Esophagus muscularis mucosa (tissue), 4 donors: ENCODE data around the gene PDE4D. TPM values are rescaled to one million over a fixed set of nuclear protein-coding genes. Genes with fewer than 3 reads are reported as not detected.

Experiments
- DNase-seq: peaks from one replicate; pipeline ENCODE4 v3.0.0-alpha.2; 2017; ENCODE audit errors: extremely low spot score
- H3K27ac ChIP-seq, 4 donors: fragments of 200-600 bp; sonication (generic); replicated peaks in 1 of 4; 1 replicate in 3 of 4; 2 replicates in 1 of 4; pipeline ENCODE4 v1.5.1; 2016 to 2019; ENCODE audit warnings: mild to moderate bottlenecking in 1 of 4
- H3K27me3 ChIP-seq, 4 donors: fragments of 200-600 bp; sonication (generic); one replicate each; pipeline versions ENCODE4 v1.5.1 to v1.6.0; 2016 to 2019
- H3K36me3 ChIP-seq, 4 donors: fragments of 200-600 bp; sonication (generic); one replicate each; pipeline ENCODE4 v1.5.1; 2016 to 2019
- H3K4me1 ChIP-seq, 4 donors: fragments of 200-600 bp; sonication (generic); one replicate each; pipeline ENCODE4 v1.5.1; 2016 to 2019
- H3K4me3 ChIP-seq, 4 donors: fragments of 200-600 bp; sonication (generic); 1 replicate in 2 of 4; 2 replicates in 2 of 4; pipeline ENCODE4 v1.5.1; 2016 to 2019; ENCODE audit warnings: mild to moderate bottlenecking in 4 of 4, moderate library complexity in 1 of 4
- H3K9me3 ChIP-seq, 4 donors: fragments of 200-600 bp; sonication (generic); 1 replicate in 3 of 4; 2 replicates in 1 of 4; pipeline ENCODE4 v1.5.1; 2016 to 2019
- CTCF ChIP-seq, 3 experiments: fragments of 200-600 bp in 2 of 3; fragments of 450-650 bp in 1 of 3; sonication (generic) in 2 of 3; IDR thresholded peaks; one replicate each; pipeline ENCODE4 v1.5.1; 2017 to 2019; ENCODE audit warnings: antibody characterized with exemption in 3 of 3, mild to moderate bottlenecking in 2 of 3, moderate library complexity in 1 of 3
- EP300 ChIP-seq: sonication (generic); formaldehyde crosslinking; IDR thresholded peaks from one replicate; pipeline ENCODE4 v1.6.1; 2017; ENCODE audit warnings: antibody characterized with exemption
- POLR2A ChIP-seq: fragments of 450-650 bp; IDR thresholded peaks from one replicate; pipeline ENCODE4 v1.6.1; 2017; ENCODE audit warnings: antibody characterized with exemption, moderate library complexity, mild to moderate bottlenecking, low read depth
- POLR2AphosphoS5 ChIP-seq, 2 donors: sonication (generic); formaldehyde crosslinking; IDR thresholded peaks; one replicate each; pipeline ENCODE4 v1.6.1; 2017; ENCODE audit warnings: antibody characterized with exemption in 2 of 2
- WGBS: methylation state at CpG from one replicate; pipeline ENCODE4 v1.1.5; 2018; 5-methylcytosine and 5-hydroxymethylcytosine counted together
- intact Hi-C: fragments of 100-400 bp; cut with DNase I; formaldehyde crosslinking; loops from one replicate; pipeline ENCODE4 v1.15.1; 2023
- total RNA-seq, 4 donors: library from RNA; depleted of rRNA; stranded (reverse); fragments of >200 nt; gene quantifications; one replicate each; pipeline versions ENCODE4 v1.1.0 to v1.2.1, GENCODE V29; 2016

PDE4D gene
- total RNA-seq, 4 donors from 2014 or later, result 39.2 to 87.0 (median 50.2) TPM

DNA sequence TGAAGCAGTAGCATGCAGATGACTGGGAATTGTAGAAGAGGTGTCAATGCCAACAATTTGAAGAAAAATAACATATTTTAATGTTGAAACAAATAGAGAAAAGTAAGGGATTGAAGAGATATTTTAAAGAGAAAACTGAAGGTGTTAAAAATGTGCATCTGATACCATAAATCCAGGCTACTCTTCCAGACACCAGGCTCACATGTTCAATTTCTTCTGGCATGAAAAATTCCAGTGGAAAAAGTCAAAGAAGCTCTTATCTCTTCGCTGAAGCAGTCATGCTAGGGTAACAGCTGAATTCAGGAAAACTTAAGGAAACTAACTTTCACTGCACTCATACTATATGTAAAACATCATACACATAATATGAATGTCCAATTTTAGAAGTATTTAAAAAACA, 335.0 kb downstream of the PDE4D start:
- TF ChIP-seq EP300 (no peak), POLR2A (no peak), CTCF (IDR thresholded peaks at IDR 0.05) (no peak), POLR2AphosphoS5 (IDR thresholded peaks at IDR 0.05) (no peak)
- Histone ChIP-seq H3K9me3 (no peaks in the 10 kb centered on the region), H3K4me3 (no peak overlapping the region), H3K27ac (no peak overlapping the region), H3K36me3 (no peaks in the 10 kb centered on the region), H3K27me3 (no peaks in the 10 kb centered on the region), H3K4me1 (peaks cover 0 to 8% (median 0%) of the 10 kb centered on the region in 4 donors)
- WGBS, result 96% methylated on average over 1 of the region's 1 CpG
- no peak for DNase-seq
- intact Hi-C loops, result no loop called here

DNA sequence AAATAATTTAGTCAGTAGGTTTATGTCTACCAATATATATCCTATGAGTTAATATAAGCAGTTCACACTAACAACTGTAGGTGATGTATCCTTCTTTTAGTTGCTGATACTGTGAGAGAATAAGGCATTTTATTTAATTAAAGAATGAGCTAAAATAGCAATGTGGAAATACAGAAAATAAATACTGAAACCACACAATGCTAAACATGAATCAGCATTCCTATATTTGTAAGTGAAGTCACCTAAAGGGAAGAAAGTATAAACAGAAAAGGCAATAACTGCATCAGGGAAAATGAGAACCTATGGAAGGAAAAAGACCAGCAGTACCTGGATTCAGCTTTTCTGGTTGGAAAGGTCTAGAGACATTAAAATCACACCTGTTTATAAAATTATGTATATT, 336.0 kb downstream of the PDE4D start:
- H3K4me1 ChIP-seq, result no peaks in the 10 kb centered on the region

DNA sequence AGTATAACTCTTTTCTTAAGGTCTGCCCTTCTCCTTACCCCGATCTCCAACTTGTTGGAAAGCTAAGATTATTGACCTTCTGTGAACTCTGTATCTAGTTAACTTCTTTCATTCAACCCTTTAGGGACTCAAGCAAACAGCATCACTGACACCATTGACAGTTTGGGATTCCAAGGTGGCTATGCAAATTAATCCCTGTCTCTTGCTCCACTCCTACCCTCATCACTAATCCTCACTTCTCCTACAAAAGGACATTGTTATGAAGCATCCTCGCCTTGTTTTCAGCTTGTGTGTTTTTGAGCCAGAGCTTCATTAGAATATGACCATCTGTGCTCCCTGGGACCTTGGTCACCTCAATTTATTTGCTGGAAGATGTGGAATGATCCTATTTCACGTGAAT, 337.9 kb downstream of the PDE4D start:
- intact Hi-C loops, result no loop called here
- H3K4me3 ChIP-seq, result no peak overlapping the region
- H3K9me3 ChIP-seq, result no peaks in the 10 kb centered on the region
- no peak for TF ChIP-seq EP300
- no peak for TF ChIP-seq POLR2A
- TF ChIP-seq POLR2AphosphoS5 (IDR thresholded peaks at IDR 0.05), result no peak
- TF ChIP-seq CTCF (IDR thresholded peaks at IDR 0.05), result no peak
- DNase-seq, result no peak
- no peaks in the 10 kb centered on the region for H3K27me3 ChIP-seq
- no peaks in the 10 kb centered on the region for H3K4me1 ChIP-seq
- no peaks in the 10 kb centered on the region for H3K36me3 ChIP-seq
- no peak overlapping the region for H3K27ac ChIP-seq
- 85% methylated on average over 3 of the region's 3 CpGs for WGBS

More for the DNA sequence above, 336.0 kb downstream of the PDE4D start:
- intact Hi-C loops, result no loop called here
- Histone ChIP-seq H3K9me3 (no peaks in the 10 kb centered on the region), H3K4me3 (no peak overlapping the region), H3K27me3 (no peaks in the 10 kb centered on the region), H3K36me3 (no peaks in the 10 kb centered on the region), H3K27ac (no peak overlapping the region)
- no peak for TF ChIP-seq EP300
- TF ChIP-seq CTCF (IDR thresholded peaks at IDR 0.05), result no peak
- no peak for TF ChIP-seq POLR2A
- TF ChIP-seq POLR2AphosphoS5 (IDR thresholded peaks at IDR 0.05), result no peak
- DNase-seq, result no peak

GRCh38 chr5:59554501-59554900, 339.0 kb downstream of the PDE4D start:
- WGBS, result 92% methylated on average over 4 of the region's 4 CpGs
- intact Hi-C loops, result no loop called here
- Histone ChIP-seq H3K27ac (no peak overlapping the region), H3K27me3 (no peaks in the 10 kb centered on the region), H3K36me3 (no peaks in the 10 kb centered on the region), H3K4me3 (no peak overlapping the region), H3K4me1 (no peaks in the 10 kb centered on the region), H3K9me3 (no peaks in the 10 kb centered on the region)
- TF ChIP-seq EP300 (no peak), POLR2AphosphoS5 (IDR thresholded peaks at IDR 0.05) (no peak), CTCF (IDR thresholded peaks at IDR 0.05) (no peak), POLR2A (no peak)
- DNase-seq, result no peak

GRCh38 chr5:59553992-59554391, 339.5 kb downstream of the PDE4D start:
- H3K27ac ChIP-seq, result no peak overlapping the region
- no peaks in the 10 kb centered on the region for H3K36me3 ChIP-seq
- H3K27me3 ChIP-seq, result no peaks in the 10 kb centered on the region
- TF ChIP-seq POLR2A, result no peak
- TF ChIP-seq CTCF (IDR thresholded peaks at IDR 0.05), result no peak
- no peak for TF ChIP-seq EP300
- no peak for TF ChIP-seq POLR2AphosphoS5 (IDR thresholded peaks at IDR 0.05)
- H3K4me3 ChIP-seq, result no peak overlapping the region
- no peak for DNase-seq
- H3K9me3 ChIP-seq, result no peaks in the 10 kb centered on the region
- H3K4me1 ChIP-seq, result no peaks in the 10 kb centered on the region
- intact Hi-C loops, result no loop called here
